H9 (cell line): ENCODE results near the gene IFI27. TPM values are rescaled to one million over a fixed set of nuclear protein-coding genes. Genes with fewer than 3 reads are reported as not detected.
A peak's percentile ranks its signal among the peaks of the same experiment; 100 is the strongest.

ENCODE experiments used
- DNase-seq: peaks from one replicate; pipeline ENCODE4 v3.0.0-alpha.2; 2017
- H2AFZ ChIP-seq: one replicate; pipeline ENCODE4 v1.6.1; 2013; ENCODE audit warnings: mild to moderate bottlenecking, low read length, control low read depth, moderate library complexity
- H2AK5ac ChIP-seq: 2 replicates; pipeline ENCODE4 v1.6.1; 2013; ENCODE audit warnings: low read length, control low read depth, mixed read lengths; ENCODE audit not compliant: insufficient read length
- H2BK120ac ChIP-seq: one replicate; pipeline ENCODE4 v1.6.1; 2013; ENCODE audit warnings: low read depth, mild to moderate bottlenecking, low read length, control low read depth, inconsistent platforms; ENCODE audit not compliant: poor library complexity, severe bottlenecking
- H2BK12ac ChIP-seq: 2 replicates; pipeline ENCODE4 v1.6.1; 2013; ENCODE audit warnings: low read length, control low read depth, mixed read lengths, low read depth; ENCODE audit not compliant: insufficient read length
- H2BK15ac ChIP-seq: 2 replicates; pipeline ENCODE4 v1.6.1; 2013; ENCODE audit warnings: low read depth, low read length, control low read depth
- H2BK20ac ChIP-seq: one replicate; pipeline ENCODE4 v1.6.1; 2013; ENCODE audit warnings: low read depth, mild to moderate bottlenecking, low read length, control low read depth, inconsistent platforms; ENCODE audit not compliant: poor library complexity, severe bottlenecking
- H2BK5ac ChIP-seq: 2 replicates; pipeline ENCODE4 v1.6.1; 2013; ENCODE audit warnings: low read length, control low read depth, mixed read lengths; ENCODE audit not compliant: insufficient read length
- H3K14ac ChIP-seq: 2 replicates; pipeline ENCODE4 v1.6.1; 2013; ENCODE audit warnings: low read length, control low read depth; ENCODE audit not compliant: insufficient read depth
- H3K18ac ChIP-seq: 2 replicates; pipeline ENCODE4 v1.6.1; 2013; ENCODE audit warnings: low read depth, mild to moderate bottlenecking, mixed read lengths, low read length, control low read depth; ENCODE audit not compliant: insufficient read length
- H3K23ac ChIP-seq: 2 replicates; pipeline ENCODE4 v1.6.1; 2013; ENCODE audit warnings: low read length, control low read depth, mixed read lengths, low read depth; ENCODE audit not compliant: insufficient read length
- H3K23me2 ChIP-seq: 2 replicates; pipeline ENCODE4 v1.6.1; 2013; ENCODE audit warnings: low read depth, mild to moderate bottlenecking, mixed read lengths, low read length, control low read depth; ENCODE audit not compliant: insufficient read length, poor library complexity, severe bottlenecking
- H3K27ac ChIP-seq: 2 replicates; pipeline ENCODE4 v1.5.1; 2013; ENCODE audit warnings: low read length, control low read depth, mixed read lengths, low read depth; ENCODE audit not compliant: insufficient read length
- H3K27me3 ChIP-seq: 2 replicates; pipeline ENCODE4 v1.6.1; 2013; ENCODE audit warnings: low read length, control low read depth, inconsistent platforms; ENCODE audit not compliant: insufficient read depth
- H3K4ac ChIP-seq: 2 replicates; pipeline ENCODE4 v1.6.1; 2013; ENCODE audit warnings: low read depth, mild to moderate bottlenecking, control low read depth, inconsistent platforms, low read length, moderate library complexity
- H3K4me1 ChIP-seq: 2 replicates; pipeline ENCODE4 v1.6.1; 2013; ENCODE audit warnings: low read length, control low read depth, inconsistent platforms; ENCODE audit not compliant: insufficient read depth
- H3K4me2 ChIP-seq: 2 replicates; pipeline ENCODE4 v1.6.1; 2013; ENCODE audit warnings: low read length, control low read depth, mixed read lengths; ENCODE audit not compliant: insufficient read length, insufficient read depth
- H3K56ac ChIP-seq: 2 replicates; pipeline ENCODE4 v1.6.1; 2013; ENCODE audit warnings: low read depth, mild to moderate bottlenecking, mixed read lengths, low read length, control low read depth; ENCODE audit not compliant: insufficient read length
- H3K79me1 ChIP-seq: 2 replicates; pipeline ENCODE4 v1.6.1; 2013; ENCODE audit warnings: low read depth, mild to moderate bottlenecking, moderate library complexity, low read length, control low read depth, inconsistent platforms; ENCODE audit not compliant: insufficient read depth, poor library complexity, severe bottlenecking
- H3K79me2 ChIP-seq: 2 replicates; pipeline ENCODE4 v1.6.1; 2013; ENCODE audit warnings: low read length, control low read depth, inconsistent platforms; ENCODE audit not compliant: insufficient read depth
- H3K9ac ChIP-seq: 2 replicates; pipeline ENCODE4 v1.6.1; 2013; ENCODE audit warnings: low read length, control low read depth, mixed read lengths; ENCODE audit not compliant: insufficient read length; ENCODE audit errors: extremely low read depth
- H3K9me3 ChIP-seq: one replicate; pipeline ENCODE4 v1.6.1; 2013; ENCODE audit warnings: low read depth, low read length, inconsistent platforms; ENCODE audit not compliant: control insufficient read depth
- H3T11ph ChIP-seq: one replicate; pipeline ENCODE4 v1.6.1; 2013; ENCODE audit warnings: mild to moderate bottlenecking, low read length, control low read depth, inconsistent platforms
- H4K20me1 ChIP-seq: one replicate; pipeline ENCODE4 v1.6.1; 2013; ENCODE audit not compliant: control insufficient read depth, insufficient read length, insufficient read depth
- H4K5ac ChIP-seq: 2 replicates; pipeline ENCODE4 v1.6.1; 2013; ENCODE audit warnings: low read depth, mild to moderate bottlenecking, mixed read lengths, low read length, control low read depth; ENCODE audit not compliant: insufficient read length
- H4K8ac ChIP-seq: replicated peaks from 2 replicates; pipeline ENCODE4 v1.6.1; 2013; ENCODE audit warnings: low read length, control low read depth, mixed read lengths, low read depth; ENCODE audit not compliant: insufficient read length
- H4K91ac ChIP-seq: 2 replicates; pipeline ENCODE4 v1.6.1; 2013; ENCODE audit warnings: low read depth, mild to moderate bottlenecking, moderate library complexity, mixed read lengths, low read length, control low read depth; ENCODE audit not compliant: insufficient read length
- H3K27ac Mint-ChIP-seq, 3 experiments: 2 replicates in 2 of 3; 3 replicates in 1 of 3; pipeline ENCODE4 v1.8.0; 2020 to 2021; ENCODE audit warnings: mixed read lengths in 3 of 3, mild to moderate bottlenecking in 1 of 3, moderate library complexity in 1 of 3
- H3K27me3 Mint-ChIP-seq: 2 replicates; pipeline ENCODE4 v1.8.0; 2021; ENCODE audit warnings: low read depth, mild to moderate bottlenecking, moderate library complexity, mixed read lengths
- H3K36me3 Mint-ChIP-seq, 3 experiments: 2 replicates in 2 of 3; 3 replicates in 1 of 3; pipeline ENCODE4 v1.8.0; 2020 to 2021; ENCODE audit warnings: low read depth in 3 of 3, mixed read lengths in 3 of 3; ENCODE audit not compliant: insufficient read depth in 1 of 3
- H3K4me1 Mint-ChIP-seq, 2 experiments: 2 replicates each; pipeline ENCODE4 v1.8.0; 2020; ENCODE audit warnings: mixed read lengths in 2 of 2
- H3K4me3 Mint-ChIP-seq, 2 experiments: 2 replicates in 1 of 2; 3 replicates in 1 of 2; pipeline ENCODE4 v1.8.0; 2020 to 2021; ENCODE audit warnings: mild to moderate bottlenecking in 2 of 2, mixed read lengths in 2 of 2, moderate library complexity in 1 of 2
- H3K9me3 Mint-ChIP-seq, 2 experiments: 2 replicates in 1 of 2; 3 replicates in 1 of 2; pipeline ENCODE4 v1.8.0; 2020; ENCODE audit warnings: mild to moderate bottlenecking in 2 of 2, mixed read lengths in 2 of 2, moderate library complexity in 1 of 2
- WGBS: extraction: QIAGEN DNeasy Blood & Tissue Kit; methylation state at CpG from one replicate; pipeline ENCODE4 v1.1.7; 2013; ENCODE audit warnings: missing lambda C conversion rate, low lambda C conversion rate, mixed read lengths; ENCODE audit not compliant: insufficient read length; ENCODE audit errors: extremely low coverage; 5-methylcytosine and 5-hydroxymethylcytosine counted together
- total RNA-seq: library from RNA; stranded (reverse); gene quantifications from 2 replicates; pipeline ENCODE4 v1.2.1, GENCODE V29; 2021
- TF ChIP-seq, protein P1 (sequence below): fragments of 200-600 bp; sonication (generic); conservative IDR thresholded peaks from 3 replicates; pipeline ENCODE4 v1.8.0; 2021; ENCODE audit warnings: antibody characterized with exemption, mild to moderate bottlenecking

The IFI27 gene
- total RNA-seq, 1 experiment from 2014 or later = 1.7 TPM

DNA sequence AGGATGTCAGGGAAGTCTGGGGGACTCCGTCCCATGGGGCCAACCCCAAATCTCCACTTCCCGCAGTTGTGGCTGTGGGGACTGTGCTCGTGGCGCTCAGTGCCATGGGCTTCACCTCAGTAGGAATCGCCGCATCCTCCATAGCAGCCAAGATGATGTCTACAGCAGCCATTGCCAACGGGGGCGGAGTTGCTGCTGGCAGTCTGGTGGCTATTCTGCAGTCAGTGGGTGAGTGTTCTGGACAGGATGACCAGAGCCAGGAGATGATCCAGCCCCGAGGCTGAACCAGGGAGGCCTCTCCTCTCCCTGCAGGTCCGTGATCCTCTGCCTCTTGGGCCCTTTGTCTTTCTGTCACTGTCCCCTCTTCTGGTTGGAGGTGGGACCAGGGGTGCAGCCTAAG lies 8.8 kb upstream of the IFI27 start:
- H3K79me2 ChIP-seq = no peaks in the 10 kb centered on the region
- no peak overlapping the region for H3K4me3 Mint-ChIP-seq
- WGBS = no CpG with 5 or more reads among the region's 10 CpGs
- no peaks in the 10 kb centered on the region for H4K20me1 ChIP-seq
- no peak overlapping the region for H4K91ac ChIP-seq
- H2BK5ac ChIP-seq = no peak overlapping the region
- H3K36me3 Mint-ChIP-seq = peaks cover 0 to 5% (median 1%) of the 10 kb centered on the region in 3 experiments; a peak in 2 of 7 replicates
- peaks cover 0 to 5% of the 10 kb centered on the region in 2 experiments; a peak in 1 of 4 replicates for H3K4me1 Mint-ChIP-seq
- H2AFZ ChIP-seq = no peak overlapping the region
- no peaks in the 10 kb centered on the region for H3K79me1 ChIP-seq
- H3K27ac ChIP-seq = no peak overlapping the region
- no peak overlapping the region for H3K9ac ChIP-seq
- H2AK5ac ChIP-seq = no peak overlapping the region
- no peak overlapping the region for H3K23ac ChIP-seq
- H3K27ac Mint-ChIP-seq = peak overlapping the region in 1 of 3 experiments; percentile 84; a peak in 1 of 7 replicates
- H3K4me2 ChIP-seq = no peak overlapping the region
- H3K4me1 ChIP-seq = no peaks in the 10 kb centered on the region
- H3K23me2 ChIP-seq = no peaks in the 10 kb centered on the region
- no peak overlapping the region for H3T11ph ChIP-seq
- H2BK20ac ChIP-seq = no peak overlapping the region
- no peak overlapping the region for H3K56ac ChIP-seq
- H4K8ac ChIP-seq = no peak overlapping the region
- H3K18ac ChIP-seq = no peak overlapping the region
- H3K27me3 Mint-ChIP-seq = no peaks in the 10 kb centered on the region
- TF ChIP-seq, protein P1, sequence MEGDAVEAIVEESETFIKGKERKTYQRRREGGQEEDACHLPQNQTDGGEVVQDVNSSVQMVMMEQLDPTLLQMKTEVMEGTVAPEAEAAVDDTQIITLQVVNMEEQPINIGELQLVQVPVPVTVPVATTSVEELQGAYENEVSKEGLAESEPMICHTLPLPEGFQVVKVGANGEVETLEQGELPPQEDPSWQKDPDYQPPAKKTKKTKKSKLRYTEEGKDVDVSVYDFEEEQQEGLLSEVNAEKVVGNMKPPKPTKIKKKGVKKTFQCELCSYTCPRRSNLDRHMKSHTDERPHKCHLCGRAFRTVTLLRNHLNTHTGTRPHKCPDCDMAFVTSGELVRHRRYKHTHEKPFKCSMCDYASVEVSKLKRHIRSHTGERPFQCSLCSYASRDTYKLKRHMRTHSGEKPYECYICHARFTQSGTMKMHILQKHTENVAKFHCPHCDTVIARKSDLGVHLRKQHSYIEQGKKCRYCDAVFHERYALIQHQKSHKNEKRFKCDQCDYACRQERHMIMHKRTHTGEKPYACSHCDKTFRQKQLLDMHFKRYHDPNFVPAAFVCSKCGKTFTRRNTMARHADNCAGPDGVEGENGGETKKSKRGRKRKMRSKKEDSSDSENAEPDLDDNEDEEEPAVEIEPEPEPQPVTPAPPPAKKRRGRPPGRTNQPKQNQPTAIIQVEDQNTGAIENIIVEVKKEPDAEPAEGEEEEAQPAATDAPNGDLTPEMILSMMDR = no peak
- no peak overlapping the region for H3K4ac ChIP-seq
- no peaks in the 10 kb centered on the region for H3K9me3 ChIP-seq
- H3K14ac ChIP-seq = no peak overlapping the region; the same call in 1 of the 2 replicates
- H3K27me3 ChIP-seq = no peaks in the 10 kb centered on the region
- H2BK15ac ChIP-seq = no peak overlapping the region
- no peak overlapping the region for H2BK120ac ChIP-seq
- H2BK12ac ChIP-seq = no peak overlapping the region
- H3K9me3 Mint-ChIP-seq = no peaks in the 10 kb centered on the region; a peak in 1 of 5 replicates
- DNase-seq = no peak
- H4K5ac ChIP-seq = no peak overlapping the region
